ENCODE data around the gene CDIP1. TPM values are rescaled to one million over a fixed set of nuclear protein-coding genes. Genes with fewer than 3 reads are reported as not detected.
A peak's percentile ranks its signal among the peaks of the same experiment; 100 is the strongest.

CDIP1 gene
- polyA plus RNA-seq, 1 experiment, result 15.2 TPM

DNA sequence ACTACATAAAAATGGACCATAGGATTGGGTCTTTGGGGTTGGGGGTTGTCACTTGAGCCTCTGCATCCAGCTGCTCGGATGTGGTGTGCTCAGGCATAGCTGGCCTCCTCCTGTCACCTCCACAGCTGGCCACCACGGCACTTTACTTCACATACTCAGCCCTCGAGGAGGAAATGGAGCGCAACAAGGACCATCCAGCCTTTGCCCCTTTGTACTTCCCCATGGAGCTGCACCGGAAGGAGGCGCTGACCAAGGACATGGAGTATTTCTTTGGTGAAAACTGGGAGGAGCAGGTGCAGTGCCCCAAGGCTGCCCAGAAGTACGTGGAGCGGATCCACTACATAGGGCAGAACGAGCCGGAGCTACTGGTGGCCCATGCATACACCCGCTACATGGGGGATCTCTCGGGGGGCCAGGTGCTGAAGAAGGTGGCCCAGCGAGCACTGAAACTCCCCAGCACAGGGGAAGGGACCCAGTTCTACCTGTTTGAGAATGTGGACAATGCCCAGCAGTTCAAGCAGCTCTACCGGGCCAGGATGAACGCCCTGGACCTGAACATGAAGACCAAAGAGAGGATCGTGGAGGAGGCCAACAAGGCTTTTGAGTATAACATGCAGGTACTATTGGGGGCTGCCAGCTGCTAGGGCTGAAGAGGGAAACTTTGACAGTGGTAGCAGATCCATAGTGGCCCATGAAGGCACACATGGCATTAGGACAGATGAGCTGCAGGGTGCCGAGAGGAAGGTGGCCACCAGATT is 30.8 kb downstream of the CDIP1 start:
- DNase-seq (ENCODE audit: low read depth), result no peak
- ChIA-PET POLR2A (no interaction called here), CTCF (interaction anchor here (0.6 to 6.8 kb wide), 16 partner anchors 9 to 131 kb away, joined by 3 to 110 read pairs (median 4); partner anchors contain the start of gene HMOX2)
- Histone ChIP-seq H3K36me3 (ENCODE audit: control insufficient read depth, insufficient read depth, low read length) (peaks cover 37% of the 10 kb centered on the region), H3K27me3 (ENCODE audit: control insufficient read depth, insufficient read depth, low read length) (no peaks in the 10 kb centered on the region), H3K4me3 (ENCODE audit: low read depth, low read length) (no peak overlapping the region)
- TF ChIP-seq, protein P1, sequence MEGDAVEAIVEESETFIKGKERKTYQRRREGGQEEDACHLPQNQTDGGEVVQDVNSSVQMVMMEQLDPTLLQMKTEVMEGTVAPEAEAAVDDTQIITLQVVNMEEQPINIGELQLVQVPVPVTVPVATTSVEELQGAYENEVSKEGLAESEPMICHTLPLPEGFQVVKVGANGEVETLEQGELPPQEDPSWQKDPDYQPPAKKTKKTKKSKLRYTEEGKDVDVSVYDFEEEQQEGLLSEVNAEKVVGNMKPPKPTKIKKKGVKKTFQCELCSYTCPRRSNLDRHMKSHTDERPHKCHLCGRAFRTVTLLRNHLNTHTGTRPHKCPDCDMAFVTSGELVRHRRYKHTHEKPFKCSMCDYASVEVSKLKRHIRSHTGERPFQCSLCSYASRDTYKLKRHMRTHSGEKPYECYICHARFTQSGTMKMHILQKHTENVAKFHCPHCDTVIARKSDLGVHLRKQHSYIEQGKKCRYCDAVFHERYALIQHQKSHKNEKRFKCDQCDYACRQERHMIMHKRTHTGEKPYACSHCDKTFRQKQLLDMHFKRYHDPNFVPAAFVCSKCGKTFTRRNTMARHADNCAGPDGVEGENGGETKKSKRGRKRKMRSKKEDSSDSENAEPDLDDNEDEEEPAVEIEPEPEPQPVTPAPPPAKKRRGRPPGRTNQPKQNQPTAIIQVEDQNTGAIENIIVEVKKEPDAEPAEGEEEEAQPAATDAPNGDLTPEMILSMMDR (IDR thresholded peaks at IDR 0.05; ENCODE audit: insufficient read depth, low read depth, low read length), result no peak

DNA sequence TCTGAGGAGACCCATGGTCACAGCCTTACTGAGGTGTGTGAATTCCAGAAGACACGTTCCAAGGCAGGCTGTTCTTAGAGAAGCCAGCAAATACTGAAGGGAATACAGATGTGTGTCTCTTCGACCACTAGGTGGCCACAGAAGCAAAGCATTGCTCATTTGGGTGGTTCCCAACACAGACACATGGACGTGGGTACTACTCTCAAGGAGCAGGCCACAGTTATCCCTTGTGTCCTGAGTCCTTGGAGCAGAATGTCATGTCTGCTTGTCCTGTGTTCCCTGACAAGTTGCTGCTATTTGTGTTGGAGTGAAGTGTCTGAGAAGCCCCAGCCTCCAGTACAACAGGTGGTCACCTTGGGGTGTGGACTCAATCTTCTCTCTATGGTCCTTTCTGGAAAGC is 32.1 kb downstream of the CDIP1 start:
- TF ChIP-seq, protein P1 (IDR thresholded peaks at IDR 0.05; ENCODE audit: insufficient read depth, low read depth, low read length), result peak; percentile 86
- no peaks in the 10 kb centered on the region for H3K27me3 ChIP-seq (ENCODE audit: control insufficient read depth, insufficient read depth, low read length)
- peaks cover 28% of the 10 kb centered on the region for H3K36me3 ChIP-seq (ENCODE audit: control insufficient read depth, insufficient read depth, low read length)
- CTCF ChIA-PET, result interaction anchor here (0.6 to 6.8 kb wide), 20 partner anchors 10 to 149 kb away, joined by 3 to 110 read pairs (median 6); partner anchors contain the start of genes CDIP1, HMOX2 and MGRN1
- POLR2A ChIA-PET, result interaction anchor here (0.7 kb wide), 1 partner anchor 38 kb away, joined by 4 read pairs; no protein-coding TSS in a partner anchor
- H3K4me3 ChIP-seq (ENCODE audit: low read depth, low read length), result no peak overlapping the region
- no peak for DNase-seq (ENCODE audit: low read depth)

DNA sequence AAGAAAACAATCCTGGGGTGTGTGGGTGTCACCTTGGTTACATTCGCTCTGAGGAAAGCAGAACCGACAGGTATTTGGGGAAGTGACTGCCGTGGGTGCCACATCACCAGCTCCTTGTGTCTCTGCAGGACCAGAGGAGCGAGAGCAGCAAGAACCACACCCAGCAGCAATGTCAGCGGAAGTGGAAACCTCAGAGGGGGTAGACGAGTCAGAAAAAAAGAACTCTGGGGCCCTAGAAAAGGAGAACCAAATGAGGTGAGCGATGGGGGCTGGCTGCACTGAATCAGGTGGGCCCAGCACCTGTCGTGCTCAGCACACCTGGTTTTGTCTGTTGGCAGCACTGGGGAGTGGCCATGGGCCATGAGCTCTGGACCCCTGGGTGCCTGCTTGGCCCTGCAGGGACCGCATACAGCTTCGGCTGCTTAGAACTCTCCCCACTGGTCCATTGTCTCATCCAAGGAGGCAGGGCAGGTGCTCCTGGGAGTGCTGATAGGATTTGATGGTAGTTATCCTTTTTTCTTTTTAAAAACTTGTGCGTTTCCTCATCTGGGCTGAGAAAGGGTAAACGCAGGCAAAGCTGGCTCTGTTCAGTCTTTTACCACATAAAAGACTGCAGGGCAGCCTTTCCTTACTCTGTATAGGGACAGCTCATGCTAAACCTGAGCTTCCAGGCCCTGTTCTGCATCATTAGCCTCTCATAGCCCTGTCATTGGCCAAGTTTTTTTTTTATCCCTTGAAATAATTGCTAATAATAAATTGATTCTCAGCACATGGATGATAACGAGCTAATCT is 33.0 kb downstream of the CDIP1 start:
- Histone ChIP-seq H3K36me3 (ENCODE audit: control insufficient read depth, insufficient read depth, low read length) (peaks cover 26% of the 10 kb centered on the region), H3K4me3 (ENCODE audit: low read depth, low read length) (no peak overlapping the region), H3K27me3 (ENCODE audit: control insufficient read depth, insufficient read depth, low read length) (no peaks in the 10 kb centered on the region)
- DNase-seq (ENCODE audit: low read depth), result no peak
- ChIA-PET CTCF (interaction anchor here (0.6 to 6.8 kb wide), 22 partner anchors 9 to 198 kb away, joined by 3 to 110 read pairs (median 5); partner anchors contain the start of genes HMOX2 and MGRN1), POLR2A (interaction anchor here (0.7 kb wide), 1 partner anchor 37 kb away, joined by 4 read pairs; no protein-coding TSS in a partner anchor)
- TF ChIP-seq, protein P1 (IDR thresholded peaks at IDR 0.05; ENCODE audit: insufficient read depth, low read depth, low read length), result no peak

DNA sequence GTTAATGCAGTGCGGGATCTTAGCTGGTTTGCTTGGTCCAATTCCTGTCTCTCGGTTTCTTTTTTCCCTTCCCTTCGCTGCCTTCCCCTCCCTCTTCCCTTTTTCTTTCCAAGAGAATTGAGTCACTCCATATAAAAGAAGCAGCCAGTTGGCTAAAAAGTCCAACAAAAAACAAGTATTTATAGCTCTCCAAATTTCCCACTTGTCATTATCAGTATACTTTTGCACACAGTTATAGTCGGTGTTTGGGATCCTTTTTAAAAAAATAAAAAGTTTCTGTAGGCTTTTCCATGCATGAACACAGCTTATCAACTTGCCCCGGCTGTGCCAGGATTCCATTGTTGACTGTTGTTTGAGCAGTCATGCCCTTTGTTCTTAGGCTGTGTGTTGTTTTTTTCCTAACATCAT is 37.5 kb downstream of the CDIP1 start:
- TF ChIP-seq, protein P1 (IDR thresholded peaks at IDR 0.05; ENCODE audit: insufficient read depth, low read depth, low read length), result no peak
- ChIA-PET CTCF (interaction anchor here (0.6 to 1.9 kb wide), 11 partner anchors 9 to 455 kb away, joined by 3 to 7 read pairs (median 5); partner anchors contain the start of genes CDIP1 and HMOX2), POLR2A (no interaction called here)
- Histone ChIP-seq H3K36me3 (ENCODE audit: control insufficient read depth, insufficient read depth, low read length) (peaks cover 2% of the 10 kb centered on the region), H3K27me3 (ENCODE audit: control insufficient read depth, insufficient read depth, low read length) (no peaks in the 10 kb centered on the region), H3K4me3 (ENCODE audit: low read depth, low read length) (no peak overlapping the region)
- DNase-seq (ENCODE audit: low read depth), result no peak
